ENCODE results near the gene CAPN12.

DNA sequence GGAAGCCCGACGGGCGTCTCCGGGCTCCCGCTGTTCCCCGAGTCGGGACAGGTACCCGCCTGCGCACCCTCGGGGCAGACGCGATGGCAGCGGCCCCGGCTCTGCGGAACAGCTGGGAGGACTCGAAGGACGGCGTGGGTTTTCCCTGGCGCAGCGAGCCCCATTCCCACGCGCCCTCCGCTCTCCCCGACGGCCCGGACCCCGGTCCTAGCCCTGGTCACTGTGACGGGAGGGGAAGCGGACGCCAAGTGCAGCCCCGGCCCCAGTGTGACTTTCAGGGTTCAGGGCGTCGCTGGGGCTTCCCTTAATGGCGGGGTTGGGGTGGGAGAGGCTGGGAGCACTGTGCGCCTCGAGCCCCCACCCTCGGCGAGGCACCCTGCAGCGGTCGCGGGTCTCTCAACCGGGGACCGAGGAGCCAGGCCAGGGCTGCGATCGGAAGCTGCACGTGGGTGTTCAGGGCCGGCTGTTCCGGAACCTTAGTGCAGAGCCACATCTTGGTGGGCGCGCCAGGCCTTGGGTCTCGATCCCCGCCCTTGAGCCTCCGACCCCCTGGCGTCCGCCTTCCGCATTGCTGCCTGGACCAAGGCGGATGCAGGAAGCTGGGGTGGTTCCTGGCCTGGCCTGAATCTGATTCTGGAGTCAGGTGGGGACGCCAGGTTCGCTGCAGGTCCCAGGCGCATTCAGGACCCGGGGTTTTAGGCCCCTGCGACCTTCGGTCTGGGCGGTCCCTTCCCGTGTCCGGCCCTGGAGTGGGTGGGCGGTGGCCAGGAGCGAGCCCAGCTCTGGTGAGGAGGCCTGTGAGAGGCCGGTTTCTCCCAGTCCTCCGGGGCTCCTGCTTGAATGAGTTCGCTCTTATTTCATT lies 48.2 kb upstream of the CAPN12 start:
- TF ChIP-seq, protein P1, sequence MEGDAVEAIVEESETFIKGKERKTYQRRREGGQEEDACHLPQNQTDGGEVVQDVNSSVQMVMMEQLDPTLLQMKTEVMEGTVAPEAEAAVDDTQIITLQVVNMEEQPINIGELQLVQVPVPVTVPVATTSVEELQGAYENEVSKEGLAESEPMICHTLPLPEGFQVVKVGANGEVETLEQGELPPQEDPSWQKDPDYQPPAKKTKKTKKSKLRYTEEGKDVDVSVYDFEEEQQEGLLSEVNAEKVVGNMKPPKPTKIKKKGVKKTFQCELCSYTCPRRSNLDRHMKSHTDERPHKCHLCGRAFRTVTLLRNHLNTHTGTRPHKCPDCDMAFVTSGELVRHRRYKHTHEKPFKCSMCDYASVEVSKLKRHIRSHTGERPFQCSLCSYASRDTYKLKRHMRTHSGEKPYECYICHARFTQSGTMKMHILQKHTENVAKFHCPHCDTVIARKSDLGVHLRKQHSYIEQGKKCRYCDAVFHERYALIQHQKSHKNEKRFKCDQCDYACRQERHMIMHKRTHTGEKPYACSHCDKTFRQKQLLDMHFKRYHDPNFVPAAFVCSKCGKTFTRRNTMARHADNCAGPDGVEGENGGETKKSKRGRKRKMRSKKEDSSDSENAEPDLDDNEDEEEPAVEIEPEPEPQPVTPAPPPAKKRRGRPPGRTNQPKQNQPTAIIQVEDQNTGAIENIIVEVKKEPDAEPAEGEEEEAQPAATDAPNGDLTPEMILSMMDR (IDR thresholded peaks at IDR 0.05 in 8 of 11, conservative IDR thresholded peaks at IDR 0.05 in 3 of 11) = peak in 9 of 11 experiments; percentile 36 to 63 (median 49)
- TF ChIP-seq POLR2A (IDR thresholded peaks at IDR 0.05) = no peak
